ENCODE results near the gene BLOC1S1.
A peak's percentile ranks its signal among the peaks of the same experiment; 100 is the strongest.

The BLOC1S1 gene

DNA sequence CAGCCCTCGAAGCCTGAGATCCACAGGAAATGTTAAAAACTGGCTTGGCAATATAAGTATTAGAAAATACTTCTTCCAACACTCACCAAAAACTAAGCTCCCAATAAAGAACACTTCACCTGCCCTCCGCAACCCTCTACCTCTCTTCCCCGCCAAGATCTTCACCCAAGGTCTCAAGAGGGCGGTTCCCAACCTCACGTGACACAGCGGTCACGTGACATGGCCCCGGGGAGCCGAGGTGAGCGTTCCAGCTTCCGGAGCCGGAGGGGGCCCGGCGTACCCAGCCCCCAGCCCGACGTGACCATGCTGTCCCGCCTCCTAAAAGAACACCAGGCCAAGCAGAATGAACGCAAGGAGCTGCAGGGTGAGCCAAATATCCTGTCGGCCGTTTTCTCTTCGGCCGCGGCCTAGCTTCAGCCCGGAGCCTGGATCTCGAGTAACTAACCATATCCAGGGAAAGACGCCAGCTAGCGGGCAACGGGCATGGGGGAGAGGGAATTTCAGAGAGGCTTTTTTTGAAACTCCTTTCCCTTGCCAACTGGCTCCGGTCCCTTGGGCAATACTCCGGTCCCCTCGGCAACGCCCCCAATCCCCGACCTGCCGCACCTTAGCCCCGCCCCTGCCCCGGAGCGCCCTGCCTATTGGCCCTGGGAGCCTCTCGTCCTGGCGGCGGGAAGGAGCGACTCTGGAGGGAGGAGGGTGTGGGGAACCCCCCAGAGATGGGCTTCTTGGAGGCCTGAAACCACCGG lies at the start of gene BLOC1S1:
TSS of gene BLOC1S1 (plus strand) at position 214 of the 749 bp plus-strand sequence. CDS start at position 220, 6 bp downstream.
- DNase-seq = peak; percentile 95

DNA sequence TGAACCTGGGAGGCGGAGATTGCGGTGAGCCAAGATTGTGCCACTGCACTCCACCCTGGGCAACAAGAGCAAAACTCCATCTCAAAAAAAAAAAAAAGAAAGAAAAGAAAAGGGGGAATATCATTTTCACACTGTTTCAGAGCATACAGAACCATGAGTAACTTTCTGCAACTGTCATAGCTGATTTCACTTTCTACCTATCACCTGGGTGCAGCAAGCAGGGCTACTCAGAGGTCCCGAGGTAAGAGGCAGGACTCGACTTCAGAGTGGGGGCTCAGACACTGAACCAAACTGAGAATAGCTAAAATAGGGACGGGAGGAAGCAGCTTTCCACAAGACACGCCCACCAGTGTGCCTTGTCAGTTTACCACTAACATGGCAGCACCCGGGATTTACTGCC lies 49.3 kb upstream of the BLOC1S1 start:
- DNase-seq = no peak

GRCh38 chr12:55670276-55670675 lies 45.6 kb upstream of the BLOC1S1 start:
- no peak for DNase-seq

GRCh38 chr12:55671746-55672145 lies 44.1 kb upstream of the BLOC1S1 start:
- DNase-seq = no peak

DNA sequence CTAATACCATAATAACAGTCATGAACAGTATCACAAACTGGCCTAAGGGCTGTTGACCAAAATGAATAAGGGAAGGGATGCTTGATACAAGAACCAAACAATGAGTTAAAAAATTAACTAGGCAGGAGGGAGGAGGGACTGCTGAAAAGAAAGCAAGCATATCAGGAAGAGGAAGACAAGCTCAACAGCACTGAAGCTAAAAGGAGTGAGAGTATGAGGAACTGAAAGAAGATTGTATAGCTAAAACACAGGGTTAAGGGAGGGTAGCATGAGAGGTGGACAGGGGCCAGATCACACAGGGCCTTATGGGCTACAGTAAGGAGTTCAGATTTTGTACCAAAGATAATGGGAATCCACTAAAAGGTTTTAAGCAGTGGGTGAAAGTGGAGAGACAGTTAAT lies 42.2 kb upstream of the BLOC1S1 start:
- DNase-seq = no peak

DNA sequence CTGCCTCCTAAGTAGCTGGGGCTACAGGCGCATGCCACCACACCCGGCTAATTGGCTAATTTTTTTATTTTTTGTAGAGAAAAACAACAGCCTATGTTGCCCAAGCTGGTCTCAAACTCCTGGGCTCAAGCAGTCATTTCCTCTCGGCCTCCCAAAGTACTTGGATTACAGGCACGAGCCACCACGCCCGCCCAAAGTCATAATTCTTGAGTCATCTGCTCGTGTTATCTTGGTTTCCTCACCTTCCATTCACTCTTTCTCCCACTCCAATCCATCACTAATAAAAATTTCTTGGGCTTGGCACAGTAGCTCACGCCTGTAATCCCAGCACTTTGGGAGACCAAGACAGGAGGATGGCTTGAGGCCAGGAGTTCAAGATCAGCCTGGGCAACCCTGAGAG lies 40.2 kb upstream of the BLOC1S1 start:
- no peak for DNase-seq

DNA sequence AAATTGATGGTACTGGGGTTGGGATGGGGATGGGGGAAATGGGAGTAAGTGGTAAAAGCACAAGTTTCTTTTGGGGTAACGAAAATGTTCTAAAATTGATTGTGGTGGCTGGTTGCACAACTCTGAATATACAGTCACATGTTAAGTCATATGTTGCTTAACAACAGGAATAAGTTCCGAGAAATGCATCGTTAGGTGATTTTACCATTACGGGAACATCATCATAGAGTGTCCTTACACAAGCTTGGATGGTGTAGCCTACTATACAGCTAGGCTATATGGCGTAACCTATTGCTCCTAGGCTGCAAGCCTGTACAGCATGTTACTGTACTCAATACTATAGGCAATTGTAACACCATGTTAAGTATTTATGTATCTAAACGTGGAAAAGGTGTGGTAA lies 39.1 kb upstream of the BLOC1S1 start:
- DNase-seq = no peak

DNA sequence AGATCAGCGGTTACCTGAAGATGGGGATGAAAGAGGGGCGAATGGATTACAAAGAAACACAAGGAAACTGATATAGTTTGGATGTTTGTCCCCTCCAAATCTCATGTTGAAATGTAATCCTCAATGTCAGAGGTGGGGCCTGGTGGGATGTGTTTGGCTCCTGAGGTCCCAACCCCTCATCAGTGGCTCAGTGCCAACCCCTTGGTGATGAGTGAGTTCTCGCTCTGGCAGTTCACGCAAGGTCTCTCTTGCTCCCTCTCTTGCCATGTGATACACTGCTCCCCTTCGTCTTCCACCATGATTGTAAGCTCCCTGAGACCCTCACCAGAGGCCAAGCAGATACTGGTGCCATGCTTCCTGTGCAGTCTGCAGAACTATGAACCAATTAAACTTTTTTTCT lies 36.2 kb upstream of the BLOC1S1 start:
- no peak for DNase-seq

DNA sequence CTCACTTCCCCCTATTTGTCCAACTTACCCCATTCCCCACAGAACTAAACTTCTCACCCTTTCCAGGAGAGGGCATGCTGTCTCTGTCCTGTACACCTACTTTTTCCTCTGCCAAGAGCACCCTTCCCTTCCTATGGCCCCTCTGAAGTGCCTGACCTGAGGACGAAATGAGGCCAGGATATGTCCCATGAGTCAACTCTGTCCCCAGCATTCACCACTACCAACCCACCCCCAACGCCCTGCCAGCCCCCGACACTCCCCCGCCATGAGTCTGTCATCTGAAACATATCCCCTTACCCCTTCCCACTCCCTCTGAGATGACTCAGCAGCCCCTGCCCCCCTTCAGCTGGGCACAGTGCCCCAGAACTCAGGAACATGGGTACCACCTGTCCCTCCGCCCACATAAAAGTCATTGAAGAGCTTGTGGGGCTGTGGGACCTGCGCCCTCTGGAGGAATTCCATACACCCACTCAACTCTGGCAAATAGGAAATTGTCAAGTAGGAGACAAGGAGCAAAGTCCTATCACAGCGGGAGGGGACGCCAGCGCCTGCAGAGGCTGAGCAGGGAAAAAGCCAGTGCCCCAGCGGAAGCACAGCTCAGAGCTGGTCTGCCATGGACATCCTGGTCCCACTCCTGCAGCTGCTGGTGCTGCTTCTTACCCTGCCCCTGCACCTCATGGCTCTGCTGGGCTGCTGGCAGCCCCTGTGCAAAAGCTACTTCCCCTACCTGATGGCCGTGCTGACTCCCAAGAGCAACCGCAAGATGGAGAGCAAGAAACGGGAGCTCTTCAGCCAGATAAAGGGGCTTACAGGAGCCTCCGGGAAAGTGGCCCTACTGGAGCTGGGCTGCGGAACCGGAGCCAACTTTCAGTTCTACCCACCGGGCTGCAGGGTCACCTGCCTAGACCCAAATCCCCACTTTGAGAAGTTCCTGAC lies 34.4 kb upstream of the BLOC1S1 start:
- DNase-seq = peak; percentile 32

DNA sequence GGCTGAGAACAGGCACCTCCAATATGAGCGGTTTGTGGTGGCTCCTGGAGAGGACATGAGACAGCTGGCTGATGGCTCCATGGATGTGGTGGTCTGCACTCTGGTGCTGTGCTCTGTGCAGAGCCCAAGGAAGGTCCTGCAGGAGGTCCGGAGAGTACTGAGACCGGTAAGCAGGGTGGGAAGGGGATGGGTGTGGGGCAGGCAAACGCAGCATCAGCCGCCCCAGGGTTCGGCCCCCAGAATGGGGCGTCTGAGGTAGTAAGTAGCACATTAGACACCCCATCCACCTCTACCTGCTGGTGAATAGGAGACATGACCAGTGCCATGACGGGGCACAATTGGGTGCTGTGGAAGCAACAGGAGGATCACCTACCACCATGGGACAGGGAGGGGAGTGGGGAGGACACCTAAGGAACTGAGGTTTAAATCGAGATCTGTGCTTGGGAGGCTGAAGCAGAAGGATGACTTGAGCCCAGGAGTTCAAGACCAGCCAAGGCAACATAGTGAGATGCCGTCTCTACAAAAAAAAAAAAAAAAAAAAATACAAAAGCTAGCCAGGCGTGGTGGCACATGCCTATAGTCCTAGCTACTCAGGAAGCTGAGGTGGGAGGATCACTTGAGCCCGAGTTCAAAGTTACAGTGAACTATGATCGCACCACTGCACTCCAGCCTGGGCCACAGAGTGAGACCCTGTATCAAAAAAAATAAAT lies 33.6 kb upstream of the BLOC1S1 start:
- no peak for DNase-seq

DNA sequence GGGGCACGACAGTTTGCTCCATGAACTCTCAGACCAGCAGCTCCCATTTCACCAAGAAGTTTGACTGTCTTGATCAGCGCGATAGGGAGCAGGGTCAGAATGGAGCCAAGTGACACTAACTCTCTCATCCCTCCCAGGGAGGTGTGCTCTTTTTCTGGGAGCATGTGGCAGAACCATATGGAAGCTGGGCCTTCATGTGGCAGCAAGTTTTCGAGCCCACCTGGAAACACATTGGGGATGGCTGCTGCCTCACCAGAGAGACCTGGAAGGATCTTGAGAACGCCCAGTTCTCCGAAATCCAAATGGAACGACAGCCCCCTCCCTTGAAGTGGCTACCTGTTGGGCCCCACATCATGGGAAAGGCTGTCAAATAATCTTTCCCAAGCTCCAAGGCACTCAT lies 32.2 kb upstream of the BLOC1S1 start:
- DNase-seq = no peak

GRCh38 chr12:55684761-55685370 lies 31.0 kb upstream of the BLOC1S1 start:
- DNase-seq = no peak

- no peak for DNase-seq
Measured at GRCh38 chr12:55685671-55686070, 30.2 kb upstream of the BLOC1S1 start.

GRCh38 chr12:55686366-55687010 lies 29.4 kb upstream of the BLOC1S1 start:
- no peak for DNase-seq

DNA sequence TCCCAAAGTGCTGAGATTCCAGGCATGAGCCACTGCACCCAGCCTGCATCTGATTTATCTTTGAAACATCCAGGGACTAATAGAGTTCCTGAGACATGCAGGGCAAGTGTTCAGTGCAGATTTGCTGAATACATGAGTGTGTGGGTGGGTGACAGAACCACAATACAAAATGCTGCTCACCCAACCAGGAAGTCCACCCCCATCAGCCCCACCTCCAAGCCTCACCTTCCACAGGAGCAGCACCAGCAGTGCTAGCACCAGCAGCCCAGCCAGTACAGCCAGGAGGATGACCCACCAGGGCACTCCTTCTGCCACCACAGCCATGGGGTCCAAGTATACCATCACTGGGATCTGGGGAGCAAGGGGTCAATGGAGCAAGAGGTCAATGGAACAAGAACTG lies 28.1 kb upstream of the BLOC1S1 start:
- DNase-seq = no peak

- DNase-seq = no peak
Measured at GRCh38 chr12:55688716-55689655, 26.9 kb upstream of the BLOC1S1 start.

GRCh38 chr12:55692631-55693322 lies 23.1 kb upstream of the BLOC1S1 start:
- DNase-seq = no peak

- no peak for DNase-seq
Measured at GRCh38 chr12:55693323-55694187, 22.3 kb upstream of the BLOC1S1 start.

GRCh38 chr12:55694188-55694515 lies 21.7 kb upstream of the BLOC1S1 start:
- no peak for DNase-seq

- no peak for DNase-seq
Measured at GRCh38 chr12:55694651-55695050, 21.2 kb upstream of the BLOC1S1 start.
